ENCODE data around the gene CASD1.

- TF ChIP-seq CTCF (IDR thresholded peaks at IDR 0.05; ENCODE audit: low read depth, low read length, poor library complexity, severe bottlenecking) (no peak), EZH2phosphoT487 (IDR thresholded peaks at IDR 0.05; ENCODE audit: borderline replicate concordance, low read length) (no peak)
Measured at GRCh38 chr7:94481279-94481678, 28.3 kb upstream of the CASD1 start.
